Stimulated activated CD8-positive, alpha-beta memory T cell treated with anti-CD3 and anti-CD28 coated beads, Interleukin-7, amount 100 ng/mL, for 48 hours (primary cell): Measurements from ENCODE around the gene TXNDC11.

Source experiments
- DNase-seq, 2 donors: peaks; one replicate each; pipeline ENCODE4 v3.0.0-alpha.2; 2020; ENCODE audit warnings: low read depth in 1 of 2; ENCODE audit errors: extremely low read depth in 1 of 2

Gene TXNDC11

GRCh38 chr16:11632455-11632939 is 110.2 kb downstream of the TXNDC11 start:
- no peak for DNase-seq

GRCh38 chr16:11631214-11631613 is 111.4 kb downstream of the TXNDC11 start:
- no peak for DNase-seq

GRCh38 chr16:11630768-11631056 is 111.9 kb downstream of the TXNDC11 start:
- no peak for DNase-seq

- DNase-seq: no peak
Measured at GRCh38 chr16:11630046-11630767, 112.5 kb downstream of the TXNDC11 start.
